ENCODE data around the gene UAP1L1.

DNA sequence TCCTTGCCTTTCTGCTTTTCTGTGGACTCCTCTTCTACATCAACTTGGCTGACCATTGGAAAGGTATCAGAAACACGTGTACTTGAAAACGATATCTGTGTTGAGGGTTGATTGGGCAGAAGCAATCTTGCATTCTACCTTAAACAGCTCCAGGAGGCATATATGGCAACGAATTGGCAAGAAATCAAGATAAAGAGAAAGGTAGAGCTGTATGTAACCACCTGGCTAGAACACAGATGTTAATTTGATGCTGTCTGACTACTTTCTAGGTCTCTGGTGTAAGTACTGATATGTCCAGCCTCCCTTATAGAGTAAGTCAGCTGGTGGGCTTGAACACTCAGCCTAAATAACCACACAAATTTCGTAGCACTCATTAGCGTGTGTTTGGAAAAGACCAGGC is 10.8 kb downstream of the UAP1L1 start:
- TF ChIP-seq, protein P1, sequence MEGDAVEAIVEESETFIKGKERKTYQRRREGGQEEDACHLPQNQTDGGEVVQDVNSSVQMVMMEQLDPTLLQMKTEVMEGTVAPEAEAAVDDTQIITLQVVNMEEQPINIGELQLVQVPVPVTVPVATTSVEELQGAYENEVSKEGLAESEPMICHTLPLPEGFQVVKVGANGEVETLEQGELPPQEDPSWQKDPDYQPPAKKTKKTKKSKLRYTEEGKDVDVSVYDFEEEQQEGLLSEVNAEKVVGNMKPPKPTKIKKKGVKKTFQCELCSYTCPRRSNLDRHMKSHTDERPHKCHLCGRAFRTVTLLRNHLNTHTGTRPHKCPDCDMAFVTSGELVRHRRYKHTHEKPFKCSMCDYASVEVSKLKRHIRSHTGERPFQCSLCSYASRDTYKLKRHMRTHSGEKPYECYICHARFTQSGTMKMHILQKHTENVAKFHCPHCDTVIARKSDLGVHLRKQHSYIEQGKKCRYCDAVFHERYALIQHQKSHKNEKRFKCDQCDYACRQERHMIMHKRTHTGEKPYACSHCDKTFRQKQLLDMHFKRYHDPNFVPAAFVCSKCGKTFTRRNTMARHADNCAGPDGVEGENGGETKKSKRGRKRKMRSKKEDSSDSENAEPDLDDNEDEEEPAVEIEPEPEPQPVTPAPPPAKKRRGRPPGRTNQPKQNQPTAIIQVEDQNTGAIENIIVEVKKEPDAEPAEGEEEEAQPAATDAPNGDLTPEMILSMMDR (IDR thresholded peaks at IDR 0.05), result no peak
- no peak for TF ChIP-seq POLR2A (IDR thresholded peaks at IDR 0.05; ENCODE audit: low read depth)

Data from esophagus muscularis mucosa (tissue), 3 donors.